ENCODE results near the gene PLD3.

Gene PLD3

GRCh38 chr19:40370997-40371801, 22.7 kb downstream of the PLD3 start:
- no peak for DNase-seq (ENCODE audit: low read depth)
- TF ChIP-seq, protein P1, sequence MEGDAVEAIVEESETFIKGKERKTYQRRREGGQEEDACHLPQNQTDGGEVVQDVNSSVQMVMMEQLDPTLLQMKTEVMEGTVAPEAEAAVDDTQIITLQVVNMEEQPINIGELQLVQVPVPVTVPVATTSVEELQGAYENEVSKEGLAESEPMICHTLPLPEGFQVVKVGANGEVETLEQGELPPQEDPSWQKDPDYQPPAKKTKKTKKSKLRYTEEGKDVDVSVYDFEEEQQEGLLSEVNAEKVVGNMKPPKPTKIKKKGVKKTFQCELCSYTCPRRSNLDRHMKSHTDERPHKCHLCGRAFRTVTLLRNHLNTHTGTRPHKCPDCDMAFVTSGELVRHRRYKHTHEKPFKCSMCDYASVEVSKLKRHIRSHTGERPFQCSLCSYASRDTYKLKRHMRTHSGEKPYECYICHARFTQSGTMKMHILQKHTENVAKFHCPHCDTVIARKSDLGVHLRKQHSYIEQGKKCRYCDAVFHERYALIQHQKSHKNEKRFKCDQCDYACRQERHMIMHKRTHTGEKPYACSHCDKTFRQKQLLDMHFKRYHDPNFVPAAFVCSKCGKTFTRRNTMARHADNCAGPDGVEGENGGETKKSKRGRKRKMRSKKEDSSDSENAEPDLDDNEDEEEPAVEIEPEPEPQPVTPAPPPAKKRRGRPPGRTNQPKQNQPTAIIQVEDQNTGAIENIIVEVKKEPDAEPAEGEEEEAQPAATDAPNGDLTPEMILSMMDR (conservative IDR thresholded peaks at IDR 0.05; ENCODE audit: low read depth, low read length): no peak
- H3K4me3 ChIP-seq (ENCODE audit: low read depth, low read length): no peak overlapping the region

GRCh38 chr19:40371802-40372122, 23.3 kb downstream of the PLD3 start:
- TF ChIP-seq, protein P1 (conservative IDR thresholded peaks at IDR 0.05; ENCODE audit: low read depth, low read length): no peak
- no peak for DNase-seq (ENCODE audit: low read depth)
- H3K4me3 ChIP-seq (ENCODE audit: low read depth, low read length): no peak overlapping the region

DNA sequence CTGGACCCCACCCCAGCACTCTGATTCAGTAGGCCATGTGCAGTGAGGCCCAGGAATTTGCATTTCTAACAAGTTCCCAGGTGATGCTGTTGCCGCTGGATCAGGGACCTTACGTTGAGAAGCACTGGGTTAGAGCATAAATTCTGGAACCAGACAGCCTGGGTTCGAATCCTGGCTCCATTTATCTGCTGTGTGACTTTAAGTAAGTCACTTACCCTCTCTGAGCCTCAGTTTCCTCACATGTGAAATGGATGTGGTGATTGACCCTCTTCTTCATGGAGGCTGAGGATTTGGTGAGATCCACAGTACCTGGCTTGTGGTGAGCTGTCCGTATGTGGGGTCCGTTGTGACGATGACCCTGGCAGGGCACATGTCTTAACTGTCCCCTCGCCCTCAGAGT, 25.6 kb downstream of the PLD3 start:
- no peak for DNase-seq (ENCODE audit: low read depth)
- no peak overlapping the region for H3K4me3 ChIP-seq (ENCODE audit: low read depth, low read length)
- TF ChIP-seq, protein P1 (conservative IDR thresholded peaks at IDR 0.05; ENCODE audit: low read depth, low read length): no peak

GRCh38 chr19:40376286-40376862, 27.9 kb downstream of the PLD3 start:
- H3K4me3 ChIP-seq (ENCODE audit: low read depth, low read length): no peak overlapping the region
- DNase-seq (ENCODE audit: low read depth): no peak
- TF ChIP-seq, protein P1 (conservative IDR thresholded peaks at IDR 0.05; ENCODE audit: low read depth, low read length): no peak

- no peak overlapping the region for H3K4me3 ChIP-seq (ENCODE audit: low read depth, low read length)
- DNase-seq (ENCODE audit: low read depth): no peak
- TF ChIP-seq, protein P1 (conservative IDR thresholded peaks at IDR 0.05; ENCODE audit: low read depth, low read length): no peak
Observed at GRCh38 chr19:40377876-40378385, 29.4 kb downstream of the PLD3 start.

- no peak overlapping the region for H3K4me3 ChIP-seq (ENCODE audit: low read depth, low read length)
- TF ChIP-seq, protein P1 (conservative IDR thresholded peaks at IDR 0.05; ENCODE audit: low read depth, low read length): no peak
- no peak for DNase-seq (ENCODE audit: low read depth)
Observed at GRCh38 chr19:40378509-40378908, 30.0 kb downstream of the PLD3 start.
